Prostate gland (tissue), 2 donors: ENCODE results near the gene MS4A13. TPM values are rescaled to one million over a fixed set of nuclear protein-coding genes. Genes with fewer than 3 reads are reported as not detected.

ENCODE experiments used
- DNase-seq: peaks from one replicate; pipeline ENCODE4 v3.0.0-alpha.2; 2019; ENCODE audit warnings: low spot score
- H3K27ac ChIP-seq, 2 donors: fragments of 200-600 bp; sonication (generic); 2 replicates each; pipeline ENCODE4 v1.5.1; 2017 to 2019
- H3K27me3 ChIP-seq: fragments of 200-600 bp; sonication (generic); replicated peaks from 2 replicates; pipeline ENCODE4 v1.5.1; 2019; ENCODE audit not compliant: insufficient read depth
- H3K36me3 ChIP-seq, 2 donors: fragments of 200-600 bp; sonication (generic); 1 replicate in 1 of 2; 2 replicates in 1 of 2; pipeline versions ENCODE4 v1.5.1 to v1.8.1; 2017 to 2019
- H3K4me1 ChIP-seq: fragments of 200-600 bp; sonication (generic); replicated peaks from 2 replicates; pipeline ENCODE4 v1.5.1; 2019
- H3K4me3 ChIP-seq, 2 donors: fragments of 200-600 bp; sonication (generic); 2 replicates each; pipeline ENCODE4 v1.5.1; 2017 to 2019
- H3K9me3 ChIP-seq: fragments of 200-600 bp; sonication (generic); 2 replicates; pipeline ENCODE4 v1.5.1; 2017
- POLR2A ChIP-seq: fragments of 450-650 bp; IDR thresholded peaks from one replicate; pipeline ENCODE4 v1.6.1; 2016; ENCODE audit warnings: antibody characterized with exemption, mild to moderate bottlenecking
- POLR2AphosphoS5 ChIP-seq: sonication (generic); formaldehyde crosslinking; IDR thresholded peaks from one replicate; pipeline ENCODE4 v1.6.1; 2017; ENCODE audit warnings: antibody characterized with exemption
- WGBS: methylation state at CpG from one replicate; pipeline ENCODE4 v1.1.5; 2018; 5-methylcytosine and 5-hydroxymethylcytosine counted together
- intact Hi-C: fragments of 100-400 bp; cut with DNase I; formaldehyde crosslinking; loops from one replicate; pipeline ENCODE4 v1.14.2; 2022
- total RNA-seq, 2 donors: library from RNA; depleted of rRNA; stranded (reverse); fragments of >200 nt; gene quantifications; one replicate each; pipeline ENCODE4 v1.1.0, GENCODE V29; 2016
- TF ChIP-seq, protein P1 (sequence below), 4 experiments: fragments of 200-600 bp in 2 of 4; fragments of 450-650 bp in 2 of 4; sonication (generic) in 2 of 4; IDR thresholded peaks; 1 replicate in 3 of 4; 2 replicates in 1 of 4; pipeline ENCODE4 v1.5.1; 2016 to 2019; ENCODE audit warnings: antibody characterized with exemption in 4 of 4, mild to moderate bottlenecking in 2 of 4, moderate library complexity in 2 of 4

The MS4A13 gene
- total RNA-seq, 2 donors from 2014 or later: not detected

DNA sequence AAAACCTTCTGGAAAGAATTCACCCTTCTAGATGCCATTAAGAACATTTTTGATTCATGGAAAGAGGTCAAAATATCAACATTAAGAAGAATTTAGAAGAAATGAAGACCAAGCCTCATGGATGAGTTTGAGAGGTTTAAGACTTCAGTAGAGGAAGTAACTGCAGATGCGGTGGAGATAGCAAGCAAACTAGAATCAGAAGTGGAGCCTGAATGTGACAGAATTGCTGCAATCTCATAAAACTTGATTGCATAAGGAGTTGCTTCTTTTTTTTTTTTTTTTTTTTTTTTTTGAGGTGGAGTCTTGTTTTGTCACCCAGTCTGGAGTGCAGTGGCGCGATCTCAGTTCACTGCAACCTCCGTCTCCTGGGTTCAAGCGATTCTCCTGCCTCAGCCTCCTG, 51.6 kb downstream of the MS4A13 start:
- intact Hi-C loops: no loop called here
- WGBS: 76% methylated on average over 5 of the region's 5 CpGs

DNA sequence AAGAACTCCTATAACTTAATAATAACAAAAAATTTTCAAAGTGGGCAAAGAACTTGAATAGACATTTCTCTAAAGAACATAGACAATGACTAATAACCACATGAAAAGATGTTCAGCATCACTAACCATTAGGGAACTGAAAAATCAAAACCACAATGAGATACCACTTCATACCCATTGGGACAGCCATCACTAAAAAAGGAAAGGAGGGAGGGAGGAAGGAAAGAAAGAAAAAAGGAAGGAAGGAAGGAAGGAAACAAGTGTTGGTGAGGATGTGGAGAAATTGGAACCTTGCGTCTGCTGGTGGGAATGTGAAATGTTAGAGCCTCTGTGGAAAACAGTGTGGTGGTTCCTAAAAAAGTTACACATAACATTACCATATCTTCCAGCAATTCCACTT, 55.8 kb downstream of the MS4A13 start:
- intact Hi-C loops: no loop called here
- Histone ChIP-seq H3K4me3 (no peak overlapping the region), H3K4me1 (no peaks in the 10 kb centered on the region), H3K27me3 (no peaks in the 10 kb centered on the region), H3K9me3 (no peaks in the 10 kb centered on the region), H3K36me3 (no peaks in the 10 kb centered on the region), H3K27ac (no peak overlapping the region)
- DNase-seq: no peak
- TF ChIP-seq POLR2AphosphoS5 (no peak), POLR2A (no peak)
- TF ChIP-seq, protein P1, sequence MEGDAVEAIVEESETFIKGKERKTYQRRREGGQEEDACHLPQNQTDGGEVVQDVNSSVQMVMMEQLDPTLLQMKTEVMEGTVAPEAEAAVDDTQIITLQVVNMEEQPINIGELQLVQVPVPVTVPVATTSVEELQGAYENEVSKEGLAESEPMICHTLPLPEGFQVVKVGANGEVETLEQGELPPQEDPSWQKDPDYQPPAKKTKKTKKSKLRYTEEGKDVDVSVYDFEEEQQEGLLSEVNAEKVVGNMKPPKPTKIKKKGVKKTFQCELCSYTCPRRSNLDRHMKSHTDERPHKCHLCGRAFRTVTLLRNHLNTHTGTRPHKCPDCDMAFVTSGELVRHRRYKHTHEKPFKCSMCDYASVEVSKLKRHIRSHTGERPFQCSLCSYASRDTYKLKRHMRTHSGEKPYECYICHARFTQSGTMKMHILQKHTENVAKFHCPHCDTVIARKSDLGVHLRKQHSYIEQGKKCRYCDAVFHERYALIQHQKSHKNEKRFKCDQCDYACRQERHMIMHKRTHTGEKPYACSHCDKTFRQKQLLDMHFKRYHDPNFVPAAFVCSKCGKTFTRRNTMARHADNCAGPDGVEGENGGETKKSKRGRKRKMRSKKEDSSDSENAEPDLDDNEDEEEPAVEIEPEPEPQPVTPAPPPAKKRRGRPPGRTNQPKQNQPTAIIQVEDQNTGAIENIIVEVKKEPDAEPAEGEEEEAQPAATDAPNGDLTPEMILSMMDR (IDR thresholded peaks at IDR 0.05): no peak
- 75% methylated on average over 1 of the region's 1 CpG for WGBS

More for the DNA sequence above, 51.6 kb downstream of the MS4A13 start:
- no peak for DNase-seq
- H3K36me3 ChIP-seq: no peaks in the 10 kb centered on the region
- no peaks in the 10 kb centered on the region for H3K27me3 ChIP-seq
- no peak for TF ChIP-seq POLR2AphosphoS5
- TF ChIP-seq, protein P1 (IDR thresholded peaks at IDR 0.05): no peak
- no peak for TF ChIP-seq POLR2A
- no peaks in the 10 kb centered on the region for H3K4me1 ChIP-seq
- H3K4me3 ChIP-seq: no peak overlapping the region
- H3K27ac ChIP-seq: no peak overlapping the region
- no peaks in the 10 kb centered on the region for H3K9me3 ChIP-seq

DNA sequence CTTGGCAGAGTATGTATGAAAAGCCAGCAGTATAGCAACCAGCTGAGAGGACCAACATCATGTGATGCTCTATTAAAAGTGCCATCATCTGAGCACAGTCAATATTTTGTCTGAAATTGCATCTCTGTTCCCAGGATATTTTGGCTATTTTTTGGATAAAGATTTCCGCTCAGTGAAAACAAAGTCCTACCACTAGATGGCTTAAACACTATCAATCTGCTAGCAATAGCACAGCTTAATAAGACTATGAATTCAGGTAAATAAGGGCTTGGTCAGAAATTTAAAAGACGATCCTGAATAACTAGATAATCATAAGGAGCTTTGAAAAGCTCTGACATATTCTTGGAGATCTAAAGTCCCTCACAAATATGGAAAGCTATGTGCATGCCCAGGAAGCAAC, 74.4 kb downstream of the MS4A13 start:
- Histone ChIP-seq H3K27me3 (no peaks in the 10 kb centered on the region), H3K4me1 (no peaks in the 10 kb centered on the region), H3K4me3 (no peak overlapping the region), H3K36me3 (no peaks in the 10 kb centered on the region), H3K9me3 (no peaks in the 10 kb centered on the region), H3K27ac (no peak overlapping the region)
- intact Hi-C loops: no loop called here
- TF ChIP-seq, protein P1 (IDR thresholded peaks at IDR 0.05): no peak
- no peak for TF ChIP-seq POLR2AphosphoS5
- no peak for TF ChIP-seq POLR2A
- no peak for DNase-seq
- WGBS: 70% methylated on average over 2 of the region's 2 CpGs

Other genes starting within 250 kb of the MS4A13 start
- gene MS4A4A, start 234.7 kb upstream of the MS4A13 start, total RNA-seq: 10 to 100 TPM in 1 of 2 donors, 1 to 10 TPM in 1; 2.1 to 10.6 TPM
- 1 to 10 TPM in 1 of 2 donors, not detected in 1; 1.4 TPM for gene MS4A6E, start 188.1 kb upstream of the MS4A13 start, total RNA-seq
- gene MS4A7, start 136.9 kb upstream of the MS4A13 start, total RNA-seq: 1 to 10 TPM; 3.7 to 7.6 TPM
- 1 to 10 TPM in 1 of 2 donors, under 1 TPM in 1; 0.23 to 6.1 TPM for gene MS4A14, start 118.9 kb upstream of the MS4A13 start, total RNA-seq
- 1 to 10 TPM in 1 of 2 donors, not detected in 1; 9.1 TPM for gene MS4A5, start 85.8 kb upstream of the MS4A13 start, total RNA-seq
- not detected for gene MS4A1, start 59.5 kb upstream of the MS4A13 start, total RNA-seq
- gene MS4A12, start 22.6 kb upstream of the MS4A13 start, total RNA-seq: not detected
- 1 to 10 TPM in 1 of 2 donors, under 1 TPM in 1; 0.68 to 1.1 TPM for gene MS4A8, start 184.2 kb downstream of the MS4A13 start, total RNA-seq
- gene MS4A18, start 209.3 kb downstream of the MS4A13 start, total RNA-seq: not detected
- not detected for gene MS4A15, start 241.5 kb downstream of the MS4A13 start, total RNA-seq